ENCODE results near the gene SCN2A. TPM values are rescaled to one million over a fixed set of nuclear protein-coding genes. Genes with fewer than 3 reads are reported as not detected.
"Not testable (repeated sequence)": the region's sequence is repeated elsewhere in the genome, so short reads cannot be mapped to it uniquely, and the experiment has no call there.

SCN2A gene
- total RNA-seq, 2 donors from 2014 or later = 1.8 TPM; not detected in 1

DNA sequence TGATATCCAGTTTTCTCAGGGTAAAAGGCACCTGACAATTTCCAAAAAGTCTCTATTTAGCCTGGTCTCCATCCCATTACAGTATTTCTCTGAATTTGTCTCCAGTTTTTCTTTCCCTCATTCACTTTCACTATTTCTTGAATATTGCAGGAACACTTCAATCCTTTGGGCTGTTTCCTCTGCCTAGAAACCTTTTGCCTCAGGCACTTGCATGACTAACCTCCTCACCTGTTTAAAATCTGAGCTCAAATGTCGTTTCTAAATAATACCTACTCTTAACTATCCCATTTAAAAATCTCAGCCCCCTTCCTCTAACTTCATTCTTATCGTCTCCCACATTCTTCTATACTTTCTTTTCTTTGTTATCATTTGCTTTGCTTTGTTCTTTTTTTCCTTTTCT, 9.0 kb downstream of the SCN2A start:
- no peaks in the 10 kb centered on the region for H3K27me3 ChIP-seq (replicated peaks; ENCODE audit: insufficient read depth)
- no peaks in the 10 kb centered on the region for H3K36me3 ChIP-seq
- H3K4me1 ChIP-seq (ENCODE audit: control insufficient read depth in 1 of 2, low read depth in 2 of 2) = no peaks in the 10 kb centered on the region
- TF ChIP-seq, protein P1, sequence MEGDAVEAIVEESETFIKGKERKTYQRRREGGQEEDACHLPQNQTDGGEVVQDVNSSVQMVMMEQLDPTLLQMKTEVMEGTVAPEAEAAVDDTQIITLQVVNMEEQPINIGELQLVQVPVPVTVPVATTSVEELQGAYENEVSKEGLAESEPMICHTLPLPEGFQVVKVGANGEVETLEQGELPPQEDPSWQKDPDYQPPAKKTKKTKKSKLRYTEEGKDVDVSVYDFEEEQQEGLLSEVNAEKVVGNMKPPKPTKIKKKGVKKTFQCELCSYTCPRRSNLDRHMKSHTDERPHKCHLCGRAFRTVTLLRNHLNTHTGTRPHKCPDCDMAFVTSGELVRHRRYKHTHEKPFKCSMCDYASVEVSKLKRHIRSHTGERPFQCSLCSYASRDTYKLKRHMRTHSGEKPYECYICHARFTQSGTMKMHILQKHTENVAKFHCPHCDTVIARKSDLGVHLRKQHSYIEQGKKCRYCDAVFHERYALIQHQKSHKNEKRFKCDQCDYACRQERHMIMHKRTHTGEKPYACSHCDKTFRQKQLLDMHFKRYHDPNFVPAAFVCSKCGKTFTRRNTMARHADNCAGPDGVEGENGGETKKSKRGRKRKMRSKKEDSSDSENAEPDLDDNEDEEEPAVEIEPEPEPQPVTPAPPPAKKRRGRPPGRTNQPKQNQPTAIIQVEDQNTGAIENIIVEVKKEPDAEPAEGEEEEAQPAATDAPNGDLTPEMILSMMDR (IDR thresholded peaks at IDR 0.05) = no peak
- no peak overlapping the region for H3K27ac ChIP-seq
- ATAC-seq (ENCODE audit: insufficient number of reproducible peaks, low FRiP score, low read depth) (no peak), DNase-seq (ENCODE audit: low spot score) (no peak)
- H3K4me3 ChIP-seq = no peak overlapping the region
- no peaks in the 10 kb centered on the region for H3K9me3 ChIP-seq

DNA sequence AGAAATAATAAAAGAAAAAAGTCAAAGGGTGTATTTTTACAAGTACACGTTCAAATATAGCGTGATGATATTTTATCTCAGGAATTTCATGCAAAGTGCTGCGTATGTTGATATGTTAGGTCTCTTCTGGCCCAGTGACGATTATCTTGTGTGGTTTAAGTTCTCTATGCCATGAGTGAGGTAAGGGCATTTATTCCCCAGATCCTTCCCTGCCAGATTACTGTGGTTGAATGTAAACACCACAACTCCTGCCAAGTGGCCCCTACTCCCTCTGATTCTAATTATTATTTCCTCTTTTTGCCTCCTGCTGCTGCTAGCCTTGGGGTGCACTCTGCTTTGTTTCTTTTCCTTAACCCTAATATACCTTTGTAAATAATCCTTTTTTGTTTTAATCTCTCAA, 12.2 kb downstream of the SCN2A start:
- H3K27me3 ChIP-seq (replicated peaks; ENCODE audit: insufficient read depth) = no peaks in the 10 kb centered on the region
- no peaks in the 10 kb centered on the region for H3K4me1 ChIP-seq (ENCODE audit: control insufficient read depth in 1 of 2, low read depth in 2 of 2)
- no peaks in the 10 kb centered on the region for H3K36me3 ChIP-seq
- ATAC-seq (ENCODE audit: insufficient number of reproducible peaks, low FRiP score, low read depth) (no peak), DNase-seq (ENCODE audit: low spot score) (no peak)
- TF ChIP-seq, protein P1 (IDR thresholded peaks at IDR 0.05) = no peak
- H3K9me3 ChIP-seq = no peaks in the 10 kb centered on the region
- no peak overlapping the region for H3K4me3 ChIP-seq
- no peak overlapping the region for H3K27ac ChIP-seq

DNA sequence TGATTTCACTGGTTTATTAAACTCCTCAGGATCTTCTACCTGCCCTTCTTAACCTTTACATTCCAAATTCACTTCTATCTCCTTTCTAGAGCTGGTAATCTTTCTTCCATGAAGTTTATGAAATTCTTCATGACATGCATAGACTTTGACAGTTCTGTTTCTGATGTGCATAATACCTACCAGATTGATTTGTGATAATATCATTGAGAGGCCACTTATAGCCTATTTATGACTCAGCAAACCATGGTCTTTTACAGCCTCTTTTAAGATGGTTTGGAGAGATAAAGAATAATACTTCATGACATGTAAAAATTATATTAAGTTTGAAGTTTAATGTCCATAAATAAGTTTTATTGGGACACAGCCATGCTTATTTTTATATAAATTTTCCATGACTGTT, 14.0 kb downstream of the SCN2A start:
- ATAC-seq (ENCODE audit: insufficient number of reproducible peaks, low FRiP score, low read depth) = no peak
- no peak for DNase-seq (ENCODE audit: low spot score)
- Histone ChIP-seq H3K4me1 (ENCODE audit: control insufficient read depth in 1 of 2, low read depth in 2 of 2) (no peaks in the 10 kb centered on the region), H3K9me3 (no peaks in the 10 kb centered on the region), H3K27me3 (replicated peaks; ENCODE audit: insufficient read depth) (no peaks in the 10 kb centered on the region), H3K36me3 (no peaks in the 10 kb centered on the region), H3K27ac (no peak overlapping the region), H3K4me3 (no peak overlapping the region)
- TF ChIP-seq, protein P1 (IDR thresholded peaks at IDR 0.05) = no peak

DNA sequence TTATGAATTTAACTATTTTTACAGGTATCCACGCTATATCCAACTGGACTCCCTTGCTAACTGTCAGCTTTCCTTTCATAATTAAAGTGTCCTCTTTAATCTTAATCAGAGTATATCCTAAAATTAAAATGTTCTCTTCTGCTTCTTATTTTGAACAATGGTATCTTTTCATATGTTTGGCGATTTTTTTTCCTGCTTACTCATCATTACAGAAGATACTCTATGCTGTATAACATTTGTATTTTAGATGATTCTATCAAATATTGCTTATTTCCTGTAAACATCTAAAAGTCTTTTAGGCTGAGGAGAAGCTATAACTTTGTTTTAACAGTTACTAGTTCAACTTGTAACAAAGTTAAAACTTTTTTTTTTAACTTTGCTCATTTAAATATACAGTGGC, 17.4 kb downstream of the SCN2A start:
- ATAC-seq (ENCODE audit: insufficient number of reproducible peaks, low FRiP score, low read depth) = no peak
- H3K4me1 ChIP-seq (ENCODE audit: control insufficient read depth in 1 of 2, low read depth in 2 of 2) = no peaks in the 10 kb centered on the region
- no peak overlapping the region for H3K4me3 ChIP-seq
- no peak overlapping the region for H3K27ac ChIP-seq
- H3K36me3 ChIP-seq = no peaks in the 10 kb centered on the region
- DNase-seq (ENCODE audit: low spot score) = no peak
- TF ChIP-seq, protein P1 (IDR thresholded peaks at IDR 0.05) = no peak
- no peaks in the 10 kb centered on the region for H3K9me3 ChIP-seq
- H3K27me3 ChIP-seq (replicated peaks; ENCODE audit: insufficient read depth) = no peaks in the 10 kb centered on the region

DNA sequence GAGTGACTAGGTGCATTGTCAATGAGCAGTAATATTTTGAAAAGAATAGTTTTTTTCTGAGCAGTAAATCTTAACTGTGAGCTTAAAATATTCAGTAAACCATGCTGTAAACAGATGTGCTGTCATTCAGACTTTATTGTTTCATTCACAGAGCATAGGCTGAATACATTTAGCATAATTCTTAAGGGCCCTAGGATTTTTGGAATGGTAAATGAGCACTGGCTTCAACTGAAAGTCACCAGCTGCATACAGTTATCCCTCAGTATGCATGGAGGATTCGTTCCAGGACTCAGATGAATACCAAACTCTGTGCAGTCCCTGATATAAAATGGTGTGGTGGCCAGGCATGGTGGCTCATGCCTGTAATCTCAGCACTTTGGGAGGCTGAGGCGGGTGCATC, 21.1 kb downstream of the SCN2A start:
- DNase-seq (ENCODE audit: low spot score); H3K9me3 ChIP-seq; H3K4me3 ChIP-seq; H3K27ac ChIP-seq; ATAC-seq (ENCODE audit: insufficient number of reproducible peaks, low FRiP score, low read depth); H3K27me3 ChIP-seq (replicated peaks; ENCODE audit: insufficient read depth); H3K4me1 ChIP-seq (ENCODE audit: control insufficient read depth in 1 of 2, low read depth in 2 of 2); H3K36me3 ChIP-seq: not testable (repeated sequence)

DNA sequence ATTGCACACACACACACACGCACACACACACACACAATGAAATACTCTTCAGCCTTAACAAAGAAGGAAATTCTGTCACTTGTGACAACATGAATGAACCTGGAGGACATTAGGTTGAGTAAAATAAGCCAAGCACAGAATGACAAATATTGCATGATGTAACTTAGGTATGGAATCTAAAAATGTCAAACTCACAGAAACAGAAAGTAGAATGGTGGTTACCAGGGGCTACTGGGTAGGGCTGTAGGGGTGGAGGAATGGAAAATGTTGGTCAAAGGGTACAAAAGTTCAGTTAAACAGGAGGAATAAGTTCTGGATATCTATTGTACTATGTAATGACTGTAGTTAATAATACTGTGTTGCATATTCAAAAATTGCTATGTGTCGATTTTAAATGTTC, 29.5 kb downstream of the SCN2A start:
- no peaks in the 10 kb centered on the region for H3K9me3 ChIP-seq
- no peak overlapping the region for H3K27ac ChIP-seq
- ATAC-seq (ENCODE audit: insufficient number of reproducible peaks, low FRiP score, low read depth) (no peak), DNase-seq (ENCODE audit: low spot score) (no peak)
- peaks cover 0 to 4% of the 10 kb centered on the region in 2 donors for H3K4me1 ChIP-seq (ENCODE audit: control insufficient read depth in 1 of 2, low read depth in 2 of 2)
- H3K27me3 ChIP-seq (replicated peaks; ENCODE audit: insufficient read depth) = no peaks in the 10 kb centered on the region
- no peaks in the 10 kb centered on the region for H3K36me3 ChIP-seq
- H3K4me3 ChIP-seq = no peak overlapping the region
- TF ChIP-seq, protein P1 (IDR thresholded peaks at IDR 0.05) = no peak

Measured in thoracic aorta (tissue), 2 donors.